ENCODE results near the gene PEX1.

GRCh38 chr7:92508946-92509345 lies 19.4 kb downstream of the PEX1 start:
- TF ChIP-seq EP300 (IDR thresholded peaks at IDR 0.05) (no peak), CTCF (IDR thresholded peaks at IDR 0.05) (no peak)
